ENCODE measurements around the gene KSR2.

- TF ChIP-seq CTCF (IDR thresholded peaks at IDR 0.05; ENCODE audit: extremely low read depth in 1 of 2, insufficient read depth in 1 of 2, low read depth in 1 of 2, low read length in 2 of 2) (no peak), POLR2A (IDR thresholded peaks at IDR 0.05; ENCODE audit: low read depth, low read length) (no peak), POLR2AphosphoS5 (IDR thresholded peaks at IDR 0.05; ENCODE audit: insufficient read depth, low read depth, low read length) (no peak), MAX (IDR thresholded peaks at IDR 0.05; ENCODE audit: insufficient read depth, insufficient read length) (no peak), EZH2 (IDR thresholded peaks at IDR 0.05; ENCODE audit: borderline replicate concordance, low read depth, low read length, severe bottlenecking) (no peak), JUN (IDR thresholded peaks at IDR 0.05; ENCODE audit: borderline replicate concordance, insufficient read depth, insufficient read length, low read depth) (no peak), GATA2 (IDR thresholded peaks at IDR 0.05; ENCODE audit: insufficient read depth, insufficient read length, low read depth, low read length) (no peak)
These were observed 455.4 kb downstream of the KSR2 start for GRCh38 chr12:117513353-117513752.

All from endothelial cell of umbilical vein (primary cell).